Measurements from ENCODE around the gene WHRN.

WHRN gene

GRCh38 chr9:114499941-114500696, 5.2 kb downstream of the WHRN start:
- DNase-seq (ENCODE audit: insufficient read length) (no peak), FAIRE-seq (no peak)
- no peak for TF ChIP-seq TAF1 (IDR thresholded peaks at IDR 0.05; ENCODE audit: borderline replicate concordance, low read depth, low read length)
- no peak for TF ChIP-seq POLR2A (IDR thresholded peaks at IDR 0.05; ENCODE audit: low read depth, low read length)
- TF ChIP-seq POLR2AphosphoS5 (IDR thresholded peaks at IDR 0.05; ENCODE audit: low read depth, low read length) = no peak

GRCh38 chr9:114499528-114499927, 5.7 kb downstream of the WHRN start:
- no peak for FAIRE-seq
- TF ChIP-seq POLR2AphosphoS5 (IDR thresholded peaks at IDR 0.05; ENCODE audit: low read depth, low read length) = no peak
- DNase-seq (ENCODE audit: insufficient read length) = no peak

- TF ChIP-seq POLR2A (IDR thresholded peaks at IDR 0.05; ENCODE audit: low read depth, low read length) (no peak), POLR2AphosphoS5 (IDR thresholded peaks at IDR 0.05; ENCODE audit: low read depth, low read length) (no peak), TAF1 (IDR thresholded peaks at IDR 0.05; ENCODE audit: borderline replicate concordance, low read depth, low read length) (no peak)
- DNase-seq (ENCODE audit: insufficient read length) (no peak), FAIRE-seq (no peak)
Measured at GRCh38 chr9:114497727-114498382, 7.4 kb downstream of the WHRN start.

GRCh38 chr9:114497236-114497635, 8.0 kb downstream of the WHRN start:
- no peak for TF ChIP-seq POLR2AphosphoS5 (IDR thresholded peaks at IDR 0.05; ENCODE audit: low read depth, low read length)
- TF ChIP-seq TAF1 (IDR thresholded peaks at IDR 0.05; ENCODE audit: borderline replicate concordance, low read depth, low read length) = no peak
- TF ChIP-seq POLR2A (IDR thresholded peaks at IDR 0.05; ENCODE audit: low read depth, low read length) = no peak

GRCh38 chr9:114496011-114496410, 9.3 kb downstream of the WHRN start:
- DNase-seq (ENCODE audit: insufficient read length) = no peak
- TF ChIP-seq TAF1 (IDR thresholded peaks at IDR 0.05; ENCODE audit: borderline replicate concordance, low read depth, low read length) (no peak), POLR2A (IDR thresholded peaks at IDR 0.05; ENCODE audit: low read depth, low read length) (no peak), POLR2AphosphoS5 (IDR thresholded peaks at IDR 0.05; ENCODE audit: low read depth, low read length) (no peak)
- no peak for FAIRE-seq

More at GRCh38 chr9:114497236-114497635, 8.0 kb downstream of the WHRN start:
- FAIRE-seq (no peak), DNase-seq (ENCODE audit: insufficient read length) (no peak)

- DNase-seq (ENCODE audit: insufficient read length) (no peak), FAIRE-seq (no peak)
- TF ChIP-seq POLR2AphosphoS5 (IDR thresholded peaks at IDR 0.05; ENCODE audit: low read depth, low read length) = no peak
- no peak for TF ChIP-seq TAF1 (IDR thresholded peaks at IDR 0.05; ENCODE audit: borderline replicate concordance, low read depth, low read length)
- no peak for TF ChIP-seq POLR2A (IDR thresholded peaks at IDR 0.05; ENCODE audit: low read depth, low read length)
Measured at GRCh38 chr9:114494776-114495569, 10.3 kb downstream of the WHRN start.

GRCh38 chr9:114493521-114494184, 11.6 kb downstream of the WHRN start:
- DNase-seq (ENCODE audit: insufficient read length) (no peak), FAIRE-seq (no peak)
- TF ChIP-seq POLR2A (IDR thresholded peaks at IDR 0.05; ENCODE audit: low read depth, low read length) = no peak
- no peak for TF ChIP-seq TAF1 (IDR thresholded peaks at IDR 0.05; ENCODE audit: borderline replicate concordance, low read depth, low read length)
- no peak for TF ChIP-seq POLR2AphosphoS5 (IDR thresholded peaks at IDR 0.05; ENCODE audit: low read depth, low read length)

- DNase-seq (ENCODE audit: insufficient read length) (no peak), FAIRE-seq (no peak)
Measured at GRCh38 chr9:114492991-114493390, 12.3 kb downstream of the WHRN start.

GRCh38 chr9:114491430-114492003, 13.8 kb downstream of the WHRN start:
- DNase-seq (ENCODE audit: insufficient read length) (no peak), FAIRE-seq (no peak)
- TF ChIP-seq POLR2AphosphoS5 (IDR thresholded peaks at IDR 0.05; ENCODE audit: low read depth, low read length) = no peak
- no peak for TF ChIP-seq TAF1 (IDR thresholded peaks at IDR 0.05; ENCODE audit: borderline replicate concordance, low read depth, low read length)
- TF ChIP-seq POLR2A (IDR thresholded peaks at IDR 0.05; ENCODE audit: low read depth, low read length) = no peak

More at GRCh38 chr9:114492991-114493390, 12.3 kb downstream of the WHRN start:
- TF ChIP-seq TAF1 (IDR thresholded peaks at IDR 0.05; ENCODE audit: borderline replicate concordance, low read depth, low read length) = no peak
- TF ChIP-seq POLR2AphosphoS5 (IDR thresholded peaks at IDR 0.05; ENCODE audit: low read depth, low read length) = no peak
- no peak for TF ChIP-seq POLR2A (IDR thresholded peaks at IDR 0.05; ENCODE audit: low read depth, low read length)

- FAIRE-seq = no peak
- TF ChIP-seq POLR2A (IDR thresholded peaks at IDR 0.05; ENCODE audit: low read depth, low read length) = no peak
- no peak for TF ChIP-seq POLR2AphosphoS5 (IDR thresholded peaks at IDR 0.05; ENCODE audit: low read depth, low read length)
- TF ChIP-seq TAF1 (IDR thresholded peaks at IDR 0.05; ENCODE audit: borderline replicate concordance, low read depth, low read length) = no peak
- DNase-seq (ENCODE audit: insufficient read length) = no peak
Measured at GRCh38 chr9:114489928-114490327, 15.3 kb downstream of the WHRN start.

Measured in GM12892 (cell line).